ENCODE results near the gene PDX1. TPM values are rescaled to one million over a fixed set of nuclear protein-coding genes. Genes with fewer than 3 reads are reported as not detected.
A peak's percentile ranks its signal among the peaks of the same experiment; 100 is the strongest.

PDX1 gene
- total and polyA plus RNA-seq, 2 of the 13 experiments (the other 11 are each of a cell fraction or from before 2014, with no cell fraction given), result 0.07 TPM; not detected in 1

- ChIA-PET CTCF (ENCODE audit: low intra/inter-chr PET ratio, low total read pairs) (no interaction called here), POLR2A (interaction anchor here (1.2 kb wide), 1 partner anchor 42 kb away, joined by 6 read pairs; no protein-coding TSS in a partner anchor)
- in situ Hi-C loops (cut with HindIII; ENCODE audit: extremely low pct_ligation_motif_present, low pct_unique_long_range_greater_than_20kb) (no loop called here), intact Hi-C loops (cut with micrococcal nuclease; ENCODE audit: unreplicated experiment) (no loop called here)
- Histone ChIP-seq H3K79me2 (ENCODE audit: insufficient read depth, low read length) (no peaks in the 10 kb centered on the region), H3K9me3 (ENCODE audit: low read length) (no peaks in the 10 kb centered on the region), H3K27ac (ENCODE audit: extremely low read length, insufficient read depth, low read length) (no peak overlapping the region), H3K36me3 (replicated peaks in 1 of 2; ENCODE audit: control insufficient read depth in 1 of 2, insufficient read depth in 2 of 2, low read length in 2 of 2) (no peaks in the 10 kb centered on the region), H3K27me3 (ENCODE audit: control insufficient read depth in 1 of 2, insufficient read depth in 2 of 2, low read length in 2 of 2) (peaks cover 8 to 50% of the 10 kb centered on the region in 2 experiments), H4K20me1 (ENCODE audit: insufficient read depth, low read length) (no peaks in the 10 kb centered on the region), H3K4me1 (ENCODE audit: insufficient read depth, low read length) (peaks cover 35% of the 10 kb centered on the region), H3K9ac (ENCODE audit: insufficient read depth, low read depth, low read length) (no peak overlapping the region), H2AFZ (ENCODE audit: low read length) (no peak overlapping the region), H3K4me2 (ENCODE audit: low read depth, low read length) (peak overlapping the region; percentile 77; the same call in 1 of the 2 replicates), H3K4me3 (replicated peaks in 1 of 3; ENCODE audit: insufficient read depth in 1 of 3, low read depth in 2 of 3, low read length in 3 of 3) (peak overlapping the region in 2 of 3 experiments; percentile 35 to 68; a peak in 2 of 6 replicates)
- TF ChIP-seq PREB (CRISPR knock-in tag; IDR thresholded peaks at IDR 0.05) (no peak), BCLAF1 (IDR thresholded peaks at IDR 0.05) (no peak), ZNF569 (CRISPR knock-in tag; IDR thresholded peaks at IDR 0.05; ENCODE audit: borderline replicate concordance) (no peak), HNF4G (IDR thresholded peaks at IDR 0.05; ENCODE audit: borderline replicate concordance, low read depth, low read length) (no peak), HNF4G (CRISPR knock-in tag; IDR thresholded peaks at IDR 0.05; ENCODE audit: borderline replicate concordance, low read depth) (no peak), FOSL1 (CRISPR knock-in tag; IDR thresholded peaks at IDR 0.05; ENCODE audit: borderline replicate concordance) (no peak), FOXO1 (CRISPR knock-in tag; IDR thresholded peaks at IDR 0.05) (no peak), ZNF749 (CRISPR knock-in tag; IDR thresholded peaks at IDR 0.05; ENCODE audit: borderline replicate concordance) (no peak), ZNF143 (CRISPR knock-in tag; IDR thresholded peaks at IDR 0.05) (no peak), ZNF800 (CRISPR knock-in tag; IDR thresholded peaks at IDR 0.05) (no peak), GABPA (IDR thresholded peaks at IDR 0.05; ENCODE audit: low read depth, low read length) (no peak), GABPA (CRISPR knock-in tag; IDR thresholded peaks at IDR 0.05; ENCODE audit: low read depth) (no peak), PRDM4 (CRISPR knock-in tag; IDR thresholded peaks at IDR 0.05; ENCODE audit: borderline replicate concordance) (no peak), FLYWCH1 (CRISPR knock-in tag; IDR thresholded peaks at IDR 0.05) (no peak), IKZF4 (CRISPR knock-in tag; IDR thresholded peaks at IDR 0.05; ENCODE audit: borderline replicate concordance, low read depth, not compliant biosample characterization) (no peak), SIN3A (IDR thresholded peaks at IDR 0.05; ENCODE audit: borderline replicate concordance, low read depth, low read length) (no peak)
- DNase-seq (ENCODE audit: low spot score) (no peak), ATAC-seq (no peak), FAIRE-seq (no peak)
- 92% methylated on average over 23 of the region's 23 CpGs for WGBS (ENCODE audit: low lambda C conversion rate)
- BruUV-seq (replicated peaks), result no TSS peak
Observed at GRCh38 chr13:27918918-27919658, 712 bp upstream of the PDX1 start.
